HFFc6 (cell line): ENCODE results near the gene CATSPERE. TPM values are rescaled to one million over a fixed set of nuclear protein-coding genes. Genes with fewer than 3 reads are reported as not detected.
"Not testable (repeated sequence)": the region's sequence is repeated elsewhere in the genome, so short reads cannot be mapped to it uniquely, and the experiment has no call there.

Experiments
- DNase-seq: peaks from one replicate; pipeline ENCODE4 v3.0.0-alpha.2; 2018
- H3K27ac Mint-ChIP-seq: 2 replicates; pipeline ENCODE4 v1.8.0; 2020; ENCODE audit warnings: mild to moderate bottlenecking, mixed read lengths
- H3K27me3 Mint-ChIP-seq: 2 replicates; pipeline ENCODE4 v1.8.0; 2021; ENCODE audit warnings: mild to moderate bottlenecking, moderate library complexity, mixed read lengths; ENCODE audit not compliant: insufficient read depth
- H3K36me3 Mint-ChIP-seq: 2 replicates; pipeline ENCODE4 v1.8.0; 2021; ENCODE audit warnings: low read depth, mixed read lengths
- H3K4me1 Mint-ChIP-seq: 2 replicates; pipeline ENCODE4 v1.8.0; 2020; ENCODE audit warnings: low read depth, mixed read lengths
- H3K4me3 Mint-ChIP-seq: 2 replicates; pipeline ENCODE4 v1.8.0; 2020; ENCODE audit warnings: mild to moderate bottlenecking, moderate library complexity, mixed read lengths
- H3K9me3 Mint-ChIP-seq: 2 replicates; pipeline ENCODE4 v1.8.0; 2020; ENCODE audit warnings: mild to moderate bottlenecking, mixed read lengths
- total RNA-seq, 6 experiments: library from RNA; stranded (reverse); fragmentation: NEBNext Ultra II Directional; extraction: Animal tissue kit (Norgen Biotek cat#: 25700); gene quantifications; 2 replicates in 1 of 6; 3 replicates in 5 of 6; pipeline ENCODE4 v1.2.3, GENCODE V29; 2021
- TF ChIP-seq, protein P1 (sequence below): fragments of 200-600 bp; sonication (generic); IDR thresholded peaks from 2 replicates; pipeline ENCODE4 v1.5.0; 2021; ENCODE audit warnings: antibody characterized with exemption, mild to moderate bottlenecking

CATSPERE gene
- total RNA-seq, 6 experiments from 2014 or later: 0.15 to 0.74 (median 0.34) TPM

GRCh38 chr1:244556263-244556662 lies 95.2 kb downstream of the CATSPERE start:
- Mint-ChIP-seq H3K36me3 (no peaks in the 10 kb centered on the region), H3K4me3 (no peak overlapping the region), H3K27ac (no peak overlapping the region), H3K4me1 (peaks cover 4% of the 10 kb centered on the region; the same call in 1 of the 2 replicates), H3K27me3 (no peaks in the 10 kb centered on the region), H3K9me3 (peaks cover 8% of the 10 kb centered on the region)
- DNase-seq: no peak
- TF ChIP-seq, protein P1, sequence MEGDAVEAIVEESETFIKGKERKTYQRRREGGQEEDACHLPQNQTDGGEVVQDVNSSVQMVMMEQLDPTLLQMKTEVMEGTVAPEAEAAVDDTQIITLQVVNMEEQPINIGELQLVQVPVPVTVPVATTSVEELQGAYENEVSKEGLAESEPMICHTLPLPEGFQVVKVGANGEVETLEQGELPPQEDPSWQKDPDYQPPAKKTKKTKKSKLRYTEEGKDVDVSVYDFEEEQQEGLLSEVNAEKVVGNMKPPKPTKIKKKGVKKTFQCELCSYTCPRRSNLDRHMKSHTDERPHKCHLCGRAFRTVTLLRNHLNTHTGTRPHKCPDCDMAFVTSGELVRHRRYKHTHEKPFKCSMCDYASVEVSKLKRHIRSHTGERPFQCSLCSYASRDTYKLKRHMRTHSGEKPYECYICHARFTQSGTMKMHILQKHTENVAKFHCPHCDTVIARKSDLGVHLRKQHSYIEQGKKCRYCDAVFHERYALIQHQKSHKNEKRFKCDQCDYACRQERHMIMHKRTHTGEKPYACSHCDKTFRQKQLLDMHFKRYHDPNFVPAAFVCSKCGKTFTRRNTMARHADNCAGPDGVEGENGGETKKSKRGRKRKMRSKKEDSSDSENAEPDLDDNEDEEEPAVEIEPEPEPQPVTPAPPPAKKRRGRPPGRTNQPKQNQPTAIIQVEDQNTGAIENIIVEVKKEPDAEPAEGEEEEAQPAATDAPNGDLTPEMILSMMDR: no peak

DNA sequence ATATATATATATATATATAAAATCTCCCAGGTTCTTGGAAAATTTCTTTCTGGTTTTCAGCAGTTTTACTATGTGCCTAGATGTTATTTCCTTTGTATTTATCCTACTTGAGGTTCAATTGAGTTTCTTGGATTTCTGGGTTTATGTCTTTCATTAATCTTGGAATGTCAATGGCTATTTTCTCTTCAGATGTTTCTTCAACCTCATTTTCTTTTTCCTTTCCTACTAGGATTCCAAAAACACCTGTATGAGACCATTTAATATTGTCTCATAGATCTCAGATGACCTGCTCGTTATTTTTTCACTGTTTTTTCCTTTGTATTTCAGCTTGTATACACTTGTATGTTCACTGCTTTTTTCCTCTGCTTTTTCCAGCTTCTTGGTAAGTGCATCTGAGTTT lies 96.5 kb downstream of the CATSPERE start:
- H3K27me3 Mint-ChIP-seq: no peaks in the 10 kb centered on the region
- no peaks in the 10 kb centered on the region for H3K4me1 Mint-ChIP-seq
- DNase-seq: no peak
- H3K9me3 Mint-ChIP-seq: peaks cover 8% of the 10 kb centered on the region
- no peaks in the 10 kb centered on the region for H3K36me3 Mint-ChIP-seq
- no peak overlapping the region for H3K4me3 Mint-ChIP-seq
- TF ChIP-seq, protein P1: no peak
- H3K27ac Mint-ChIP-seq: no peak overlapping the region

GRCh38 chr1:244559561-244559960 lies 98.5 kb downstream of the CATSPERE start:
- H3K4me3 Mint-ChIP-seq: no peak overlapping the region
- TF ChIP-seq, protein P1: no peak
- 0 out of 2 replicates have a peak, but pooled peaks cover 6% of the 10 kb centered on the region for H3K36me3 Mint-ChIP-seq
- no peak overlapping the region for H3K27ac Mint-ChIP-seq
- no peak for DNase-seq
- peaks cover 12% of the 10 kb centered on the region for H3K9me3 Mint-ChIP-seq
- H3K4me1 Mint-ChIP-seq: no peaks in the 10 kb centered on the region
- H3K27me3 Mint-ChIP-seq: no peaks in the 10 kb centered on the region

DNA sequence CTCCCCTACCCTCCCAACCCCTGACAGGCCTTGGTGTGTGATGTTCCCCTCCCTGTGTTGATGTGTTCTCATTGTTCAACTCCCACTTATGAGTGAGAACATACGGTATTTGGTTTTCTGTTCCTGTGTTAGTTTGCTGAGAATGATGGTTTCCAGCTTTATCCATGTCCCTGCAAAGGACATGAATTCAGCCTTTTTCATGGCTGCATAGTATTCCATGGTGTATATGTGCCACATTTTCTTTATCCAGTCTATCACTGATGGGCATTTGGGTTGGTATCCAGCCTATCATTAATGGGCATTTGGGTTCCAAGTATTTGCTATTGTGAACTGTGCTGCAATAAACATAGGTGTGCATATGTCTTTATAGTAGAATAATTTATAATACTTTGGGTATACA lies 101.8 kb downstream of the CATSPERE start:
- not testable (repeated sequence) for H3K27ac Mint-ChIP-seq, H3K4me1 Mint-ChIP-seq, H3K9me3 Mint-ChIP-seq, H3K36me3 Mint-ChIP-seq, H3K27me3 Mint-ChIP-seq, DNase-seq, H3K4me3 Mint-ChIP-seq

DNA sequence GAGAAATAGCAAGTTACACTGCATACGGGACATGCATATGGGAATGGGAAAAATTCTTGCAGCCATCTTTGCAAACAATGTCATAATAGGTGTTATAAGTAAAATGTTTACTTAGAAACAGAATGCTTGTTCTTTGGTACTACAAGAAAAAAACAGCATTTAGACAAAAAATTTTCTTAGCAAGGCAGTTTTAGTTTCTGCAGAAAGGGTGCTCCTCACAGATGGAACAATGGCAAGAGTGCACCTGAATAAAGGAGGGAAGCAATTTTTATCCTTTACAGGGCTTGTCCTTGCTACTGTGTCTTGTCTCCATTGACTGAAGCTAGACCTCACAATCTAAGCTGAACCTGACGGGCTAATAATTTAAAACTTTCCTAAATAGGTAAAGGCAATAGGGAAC lies 112.7 kb downstream of the CATSPERE start:
- Mint-ChIP-seq H3K4me1 (no peaks in the 10 kb centered on the region), H3K4me3 (no peak overlapping the region), H3K36me3 (peaks cover 30% of the 10 kb centered on the region), H3K27me3 (peaks cover 2% of the 10 kb centered on the region), H3K27ac (no peak overlapping the region), H3K9me3 (peaks cover 55% of the 10 kb centered on the region)
- TF ChIP-seq, protein P1: no peak
- no peak for DNase-seq

DNA sequence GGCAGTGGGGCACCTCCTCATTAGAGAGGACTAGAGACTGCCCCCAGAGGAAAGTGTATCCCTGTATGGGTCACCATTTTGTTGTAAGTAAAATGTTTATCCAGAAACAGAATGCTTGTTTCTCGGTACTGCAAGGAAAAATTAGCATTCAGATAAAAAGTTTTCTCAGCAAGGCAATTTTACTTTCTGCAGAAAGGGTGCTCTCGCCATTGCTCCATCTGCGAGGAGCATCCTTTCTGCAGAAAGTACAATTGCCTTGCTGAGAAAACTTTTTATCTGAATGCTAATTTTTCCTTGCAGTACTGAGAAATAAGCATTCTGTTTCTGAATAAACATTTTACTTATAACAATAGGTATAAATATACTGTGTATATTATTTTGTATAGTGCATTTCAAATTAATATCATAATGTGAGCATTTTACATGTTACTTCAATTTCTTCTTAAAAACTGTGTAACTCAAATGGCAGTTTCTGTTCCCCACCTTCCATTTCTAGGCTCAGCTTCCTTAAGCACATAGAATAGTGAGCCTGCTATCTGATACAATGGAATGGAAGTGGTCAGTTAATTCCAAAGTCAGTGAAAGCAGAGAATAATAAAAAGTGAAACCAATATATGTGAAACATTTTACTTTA lies 115.3 kb downstream of the CATSPERE start:
- Mint-ChIP-seq H3K9me3 (peaks cover 55% of the 10 kb centered on the region), H3K27ac (no peak overlapping the region), H3K36me3 (peaks cover 30% of the 10 kb centered on the region), H3K4me3 (no peak overlapping the region), H3K4me1 (no peaks in the 10 kb centered on the region), H3K27me3 (peaks cover 2% of the 10 kb centered on the region)
- DNase-seq: no peak
- TF ChIP-seq, protein P1: no peak

DNA sequence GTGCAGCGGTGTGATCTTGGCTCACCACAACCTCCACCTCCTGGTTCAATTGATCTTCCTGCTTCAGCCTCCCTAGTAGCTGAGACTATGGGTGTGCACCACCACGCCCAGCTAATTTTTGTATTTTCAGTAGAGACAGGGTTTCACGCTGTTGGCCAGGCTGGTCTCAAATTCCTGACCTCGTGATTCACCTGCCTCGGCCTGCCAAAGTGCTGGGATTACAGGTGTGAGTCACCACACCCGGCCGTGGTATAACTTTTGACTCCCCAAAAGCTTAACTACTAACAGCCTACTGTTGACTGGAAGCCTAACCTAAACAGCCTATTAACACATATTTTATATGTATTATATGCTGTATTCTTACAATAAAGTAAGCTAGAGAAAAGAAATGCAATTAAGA lies 117.1 kb downstream of the CATSPERE start:
- H3K4me3 Mint-ChIP-seq, DNase-seq, H3K4me1 Mint-ChIP-seq, H3K27me3 Mint-ChIP-seq, H3K27ac Mint-ChIP-seq: not testable (repeated sequence)
- Mint-ChIP-seq H3K9me3 (peaks cover 40% of the 10 kb centered on the region), H3K36me3 (peaks cover 25% of the 10 kb centered on the region)
